Upper lobe of left lung (tissue), 6 donors: Measurements from ENCODE around the gene KREMEN2. TPM values are rescaled to one million over a fixed set of nuclear protein-coding genes. Genes with fewer than 3 reads are reported as not detected.

ENCODE experiments used
- ATAC-seq, 2 donors: fragments of 200-7000 bp; cut with Tn5 transposase; one replicate each; pipeline ENCODE4 v1.9.1; 2022; ENCODE audit warnings: mild to moderate bottlenecking in 2 of 2, moderate library complexity in 2 of 2; ENCODE audit not compliant: low FRiP score in 2 of 2
- DNase-seq, 2 donors: peaks; one replicate each; pipeline ENCODE4 v3.0.0-alpha.2; 2019 to 2020
- H3K27ac ChIP-seq, 4 donors: fragments of 200-600 bp; sonication (generic); one replicate each; pipeline ENCODE4 v1.5.1; 2016 to 2019
- H3K27me3 ChIP-seq, 4 donors: fragments of 200-600 bp; sonication (generic); one replicate each; pipeline ENCODE4 v1.5.1; 2017 to 2019
- H3K36me3 ChIP-seq, 4 donors: fragments of 200-600 bp; sonication (generic); one replicate each; pipeline ENCODE4 v1.5.1; 2016 to 2019
- H3K4me1 ChIP-seq, 4 donors: fragments of 200-600 bp; sonication (generic); one replicate each; pipeline ENCODE4 v1.5.1; 2018 to 2019
- H3K4me3 ChIP-seq, 4 donors: fragments of 200-600 bp; sonication (generic); one replicate each; pipeline ENCODE4 v1.5.1; 2017 to 2019; ENCODE audit warnings: mild to moderate bottlenecking in 2 of 4, moderate library complexity in 1 of 4
- H3K9me3 ChIP-seq, 4 donors: fragments of 200-600 bp; sonication (generic); one replicate each; pipeline ENCODE4 v1.5.1; 2018 to 2019
- CTCF ChIP-seq, 6 experiments: fragments of 450-650 bp in 4 of 6; fragments of 200-600 bp in 2 of 6; sonication (generic) in 2 of 6; IDR thresholded peaks; one replicate each; pipeline ENCODE4 v1.5.1; 2016 to 2019; ENCODE audit warnings: antibody characterized with exemption in 6 of 6
- EP300 ChIP-seq, 4 donors: sonication (generic); formaldehyde crosslinking; IDR thresholded peaks; one replicate each; pipeline ENCODE4 v1.5.1; 2017; ENCODE audit warnings: antibody characterized with exemption in 4 of 4, control low read depth in 2 of 4
- POLR2A ChIP-seq, 4 donors: fragments of 450-650 bp; IDR thresholded peaks; one replicate each; pipeline ENCODE4 v1.5.1; 2016 to 2017; ENCODE audit warnings: antibody characterized with exemption in 4 of 4, mild to moderate bottlenecking in 2 of 4
- POLR2AphosphoS5 ChIP-seq, 2 donors: sonication (generic); formaldehyde crosslinking; IDR thresholded peaks; one replicate each; pipeline ENCODE4 v1.5.1; 2017; ENCODE audit warnings: antibody characterized with exemption in 2 of 2
- WGBS, 2 donors: methylation state at CpG; one replicate each; pipeline ENCODE4 v1.1.5; 2017 to 2018; 5-methylcytosine and 5-hydroxymethylcytosine counted together
- total RNA-seq, 6 donors: library from RNA; depleted of rRNA in 4 of 6; stranded (reverse); fragments of >200 nt in 4 of 6; gene quantifications; one replicate each; pipeline versions ENCODE4 v1.1.0 to v1.2.1, GENCODE V29; 2016 to 2021
- donor health status: DM: no; HTN: no; CAD: no; lungs with moderate emphysema.
- donor health status: DM: no; HTN: yes; CAD: no; lungs with severe emphysema.

The KREMEN2 gene
- total RNA-seq, 6 donors from 2014 or later, result not detected

- no peak overlapping the region for H3K4me3 ChIP-seq
- H3K27me3 ChIP-seq, result no peaks in the 10 kb centered on the region
- no peak overlapping the region for H3K27ac ChIP-seq
- 89 to 90% methylated on average over 25 to 36 of the region's 36 CpGs for WGBS, 2 donors
- no peak for TF ChIP-seq POLR2AphosphoS5 (IDR thresholded peaks at IDR 0.05)
- no peak for TF ChIP-seq CTCF (IDR thresholded peaks at IDR 0.05)
- TF ChIP-seq POLR2A (IDR thresholded peaks at IDR 0.05), result no peak
- TF ChIP-seq EP300 (IDR thresholded peaks at IDR 0.05), result no peak
- DNase-seq (peak in 1 of 2 donors; percentile 62), ATAC-seq (peak; percentile 12 to 38)
- H3K9me3 ChIP-seq, result no peaks in the 10 kb centered on the region
- peaks cover 0 to 32% (median 13%) of the 10 kb centered on the region in 4 donors for H3K36me3 ChIP-seq
- H3K4me1 ChIP-seq, result no peaks in the 10 kb centered on the region
Measured at GRCh38 chr16:2948807-2949704, 15.0 kb upstream of the KREMEN2 start.

GRCh38 chr16:2949705-2950352 lies 14.2 kb upstream of the KREMEN2 start:
- DNase-seq (no peak), ATAC-seq (no peak)
- 86 to 91% methylated on average over 18 to 19 of the region's 19 CpGs for WGBS, 2 donors
- Histone ChIP-seq H3K4me3 (no peak overlapping the region), H3K9me3 (no peaks in the 10 kb centered on the region), H3K27ac (no peak overlapping the region), H3K27me3 (peaks cover 0 to 3% (median 0%) of the 10 kb centered on the region in 4 donors), H3K36me3 (peaks cover 0 to 32% (median 13%) of the 10 kb centered on the region in 4 donors), H3K4me1 (peaks cover 0 to under 1% (median 0%) of the 10 kb centered on the region in 4 donors)
- TF ChIP-seq POLR2A (IDR thresholded peaks at IDR 0.05) (no peak), POLR2AphosphoS5 (IDR thresholded peaks at IDR 0.05) (no peak), EP300 (IDR thresholded peaks at IDR 0.05) (no peak), CTCF (IDR thresholded peaks at IDR 0.05) (no peak)

GRCh38 chr16:2950353-2950724 lies 13.7 kb upstream of the KREMEN2 start:
- peaks cover 0 to 8% (median under 1%) of the 10 kb centered on the region in 4 donors for H3K27me3 ChIP-seq
- no peak overlapping the region for H3K4me3 ChIP-seq
- ATAC-seq, result no peak
- peaks cover 0 to 6% (median 0%) of the 10 kb centered on the region in 4 donors for H3K4me1 ChIP-seq
- no peaks in the 10 kb centered on the region for H3K9me3 ChIP-seq
- TF ChIP-seq POLR2A (IDR thresholded peaks at IDR 0.05), result no peak
- no peak for TF ChIP-seq POLR2AphosphoS5 (IDR thresholded peaks at IDR 0.05)
- TF ChIP-seq EP300 (IDR thresholded peaks at IDR 0.05), result no peak
- no peak for TF ChIP-seq CTCF (IDR thresholded peaks at IDR 0.05)
- 89 to 93% methylated on average over 11 to 13 of the region's 13 CpGs for WGBS, 2 donors
- H3K27ac ChIP-seq, result no peak overlapping the region
- peaks cover 0 to 32% (median 13%) of the 10 kb centered on the region in 4 donors for H3K36me3 ChIP-seq
- no peak for DNase-seq

- Histone ChIP-seq H3K4me1 (peaks cover 0 to 6% (median 0%) of the 10 kb centered on the region in 4 donors), H3K27me3 (peaks cover 0 to 13% (median 4%) of the 10 kb centered on the region in 4 donors), H3K27ac (no peak overlapping the region), H3K9me3 (no peaks in the 10 kb centered on the region), H3K4me3 (no peak overlapping the region), H3K36me3 (peaks cover 0 to 32% (median 13%) of the 10 kb centered on the region in 4 donors)
- 85 to 94% methylated on average over 5 to 16 of the region's 16 CpGs for WGBS, 2 donors
- DNase-seq (no peak), ATAC-seq (no peak)
- no peak for TF ChIP-seq CTCF (IDR thresholded peaks at IDR 0.05)
- TF ChIP-seq EP300 (IDR thresholded peaks at IDR 0.05), result no peak
- TF ChIP-seq POLR2A (IDR thresholded peaks at IDR 0.05), result no peak
- no peak for TF ChIP-seq POLR2AphosphoS5 (IDR thresholded peaks at IDR 0.05)
Measured at GRCh38 chr16:2950773-2951172, 13.3 kb upstream of the KREMEN2 start.
